Measurements from ENCODE around the gene TMEM63A. TPM values are rescaled to one million over a fixed set of nuclear protein-coding genes. Genes with fewer than 3 reads are reported as not detected.

TMEM63A gene
- total and polyA plus RNA-seq, 2 of the 13 experiments (the other 11 are each of a cell fraction or from before 2014, with no cell fraction given) = 23.9 to 53.3 TPM

GRCh38 chr1:225923692-225924555 lies 41.7 kb upstream of the TMEM63A start, which contains the start of gene PYCR2 (continued):
- TF ChIP-seq MNT (IDR thresholded peaks at IDR 0.05) (peak; percentile 71), PAX8 (CRISPR knock-in tag; IDR thresholded peaks at IDR 0.05; ENCODE audit: borderline replicate concordance) (no peak; the same call in 1 of the 2 replicates), MXD3 (CRISPR knock-in tag; IDR thresholded peaks at IDR 0.05) (no peak; the same call in none of the 2 replicates), ADNP (CRISPR knock-in tag; IDR thresholded peaks at IDR 0.05) (no peak), SKIL (CRISPR knock-in tag; IDR thresholded peaks at IDR 0.05; ENCODE audit: borderline replicate concordance) (no peak), YEATS2 (CRISPR knock-in tag; IDR thresholded peaks at IDR 0.05; ENCODE audit: borderline replicate concordance) (peak; percentile 66), NR3C1 (CRISPR knock-in tag; IDR thresholded peaks at IDR 0.05) (no peak), HNF4G (IDR thresholded peaks at IDR 0.05; ENCODE audit: borderline replicate concordance, low read depth, low read length) (no peak), HNF4G (CRISPR knock-in tag; IDR thresholded peaks at IDR 0.05; ENCODE audit: borderline replicate concordance, low read depth) (no peak), EP300 (IDR thresholded peaks at IDR 0.05; ENCODE audit: low read depth in 2 of 2, low read length in 2 of 2) (no peak), EP300 (CRISPR knock-in tag; IDR thresholded peaks at IDR 0.05; ENCODE audit: borderline replicate concordance) (no peak), TFAP4 (IDR thresholded peaks at IDR 0.05; ENCODE audit: borderline replicate concordance, low read depth) (peak; percentile 52; the same call in 1 of the 2 replicates), TCF12 (IDR thresholded peaks at IDR 0.05) (no peak), TCF12 (CRISPR knock-in tag; IDR thresholded peaks at IDR 0.05) (peak; percentile 68; the same call in 1 of the 2 replicates), ATF4 (CRISPR knock-in tag; IDR thresholded peaks at IDR 0.05) (peak in 1 of 2 experiments; percentile 90; a peak in 2 of 4 replicates), ZBTB42 (CRISPR knock-in tag; IDR thresholded peaks at IDR 0.05) (peak; percentile 74; the same call in 1 of the 2 replicates), HNRNPUL1 (IDR thresholded peaks at IDR 0.05; ENCODE audit: low read depth, low read length) (0 out of 2 replicates have a peak, but pooled peaks have one; percentile 14), GPN1 (CRISPR knock-in tag; IDR thresholded peaks at IDR 0.05; ENCODE audit: borderline replicate concordance) (no peak), TRAFD1 (CRISPR knock-in tag; IDR thresholded peaks at IDR 0.05; ENCODE audit: borderline replicate concordance) (no peak), NR2C2 (CRISPR knock-in tag; IDR thresholded peaks at IDR 0.05; ENCODE audit: borderline replicate concordance) (peak; percentile 66), ZFAT (CRISPR knock-in tag; conservative IDR thresholded peaks at IDR 0.05) (no peak)

All from HepG2 (cell line).